Endothelial cell of umbilical vein (primary cell): ENCODE results near the gene TSPAN14. TPM values are rescaled to one million over a fixed set of nuclear protein-coding genes. Genes with fewer than 3 reads are reported as not detected.

Experiments used
- BruUV-seq: library from RNA; stranded (reverse); fragments of 400-500 nt; replicated peaks from 2 replicates; lab custom pipeline; 2021; lab: Mats Ljungman, UMichigan
- CTCF ChIA-PET: fragments of 300-600, 350-600 bp; sonication (Branson Sonifier 250); formaldehyde crosslinking; loops from one replicate; lab custom pipeline; 2021; ENCODE audit warnings: antibody characterized with exemption, inconsistent platforms; lab: Charles Lee
- POLR2A ChIA-PET: fragments of 300-600, 350-600 bp; sonication (Branson Sonifier 250); formaldehyde crosslinking; loops from one replicate; lab custom pipeline; 2021; ENCODE audit warnings: antibody characterized with exemption, inconsistent platforms; lab: Charles Lee
- DNase-seq: peaks from one replicate; pipeline ENCODE4 v3.0.0-alpha.2; 2011; ENCODE audit warnings: low read depth, low spot score
- FAIRE-seq: peaks from 2 replicates; lab custom pipeline; 2011; peaks lifted over from hg19 to GRCh38; lab: Jason Lieb, UNC
- H2AFZ ChIP-seq: 2 replicates; pipeline ENCODE4 v1.6.0; 2012; ENCODE audit warnings: low read depth, low read length, control low read depth, inconsistent platforms
- H3K27ac ChIP-seq: 2 replicates; pipeline ENCODE4 v1.5.1; 2011; ENCODE audit warnings: low read depth, mild to moderate bottlenecking, control low read depth, low read length, moderate library complexity; ENCODE audit not compliant: insufficient read depth
- H3K27me3 ChIP-seq, 2 experiments: 2 replicates each; pipeline versions ENCODE4 v1.6.0 to v1.6.1; 2011; ENCODE audit warnings: low read length in 2 of 2, mixed read lengths in 1 of 2; ENCODE audit not compliant: control insufficient read depth in 2 of 2, insufficient read depth in 2 of 2
- H3K36me3 ChIP-seq, 2 experiments: 2 replicates in 1 of 2; 3 replicates in 1 of 2; pipeline ENCODE4 v1.5.1; 2011; ENCODE audit warnings: low read length in 2 of 2, mild to moderate bottlenecking in 1 of 2, moderate library complexity in 1 of 2; ENCODE audit not compliant: control insufficient read depth in 2 of 2, insufficient read depth in 2 of 2; ENCODE audit errors: extremely low read depth in 1 of 2
- H3K4me1 ChIP-seq: 3 replicates; pipeline ENCODE4 v1.5.1; 2011; ENCODE audit warnings: mild to moderate bottlenecking, low read length; ENCODE audit not compliant: control insufficient read depth, insufficient read depth; ENCODE audit errors: extremely low read depth
- H3K4me2 ChIP-seq: 2 replicates; pipeline ENCODE4 v1.6.1; 2011; ENCODE audit warnings: low read length, control low read depth, mixed read lengths; ENCODE audit not compliant: insufficient read depth
- H3K4me3 ChIP-seq, 3 experiments: fragments of 200-600 bp in 1 of 3; sonication (generic), shearing (Covaris generic) in 1 of 3; replicated peaks in 1 of 3; 2 replicates each; pipeline ENCODE4 v1.5.1; 2011 to 2016; ENCODE audit warnings: control low read depth in 3 of 3, low read length in 3 of 3, mild to moderate bottlenecking in 2 of 3, inconsistent platforms in 1 of 3, low read depth in 1 of 3, moderate library complexity in 1 of 3; ENCODE audit not compliant: insufficient read depth in 1 of 3
- H3K79me2 ChIP-seq: 2 replicates; pipeline ENCODE4 v1.6.0; 2012; ENCODE audit warnings: low read length, inconsistent platforms; ENCODE audit not compliant: control insufficient read depth, insufficient read depth
- H3K9ac ChIP-seq: replicated peaks from 2 replicates; pipeline ENCODE3; 2011; ENCODE audit warnings: low read length, control low read depth; ENCODE audit not compliant: insufficient read depth; ENCODE audit errors: extremely low read depth
- H3K9me1 ChIP-seq: replicated peaks from 3 replicates; pipeline ENCODE4 v1.6.0; 2011; ENCODE audit warnings: mild to moderate bottlenecking, low read length; ENCODE audit not compliant: control insufficient read depth, insufficient read depth; ENCODE audit errors: extremely low read depth
- H3K9me3 ChIP-seq: replicated peaks from 2 replicates; pipeline ENCODE4 v1.5.1; 2012; ENCODE audit warnings: low read length, inconsistent platforms; ENCODE audit not compliant: control insufficient read depth, insufficient read depth
- H4K20me1 ChIP-seq: replicated peaks from 2 replicates; pipeline ENCODE3; 2011; ENCODE audit warnings: mild to moderate bottlenecking, low read length; ENCODE audit not compliant: control insufficient read depth, insufficient read depth; ENCODE audit errors: extremely low read depth
- CTCF ChIP-seq, 2 donors: IDR thresholded peaks; 1 replicate in 1 of 2; 2 replicates in 1 of 2; pipeline ENCODE4 v1.5.1; 2011; ENCODE audit warnings: low read length in 2 of 2, mild to moderate bottlenecking in 2 of 2, moderate library complexity in 2 of 2, control low read depth in 1 of 2, inconsistent platforms in 1 of 2, low read depth in 1 of 2; ENCODE audit not compliant: insufficient read depth in 1 of 2; ENCODE audit errors: extremely low read depth in 1 of 2
- EZH2 ChIP-seq: IDR thresholded peaks from 2 replicates; pipeline ENCODE4 v1.6.1; 2012; ENCODE audit warnings: borderline replicate concordance, low read depth, mild to moderate bottlenecking, moderate library complexity, low read length, inconsistent platforms; ENCODE audit not compliant: severe bottlenecking
- FOS ChIP-seq: IDR thresholded peaks from 2 replicates; pipeline ENCODE4 v1.6.1; 2011; ENCODE audit warnings: mild to moderate bottlenecking, low read length, moderate library complexity, borderline replicate concordance; ENCODE audit not compliant: insufficient read depth
- GATA2 ChIP-seq: IDR thresholded peaks from 2 replicates; pipeline ENCODE4 v1.7.0; 2011; ENCODE audit warnings: low read depth, mild to moderate bottlenecking, moderate library complexity, mixed read lengths, low read length; ENCODE audit not compliant: insufficient read length, insufficient read depth
- JUN ChIP-seq: IDR thresholded peaks from 2 replicates; pipeline ENCODE4 v1.6.1; 2011; ENCODE audit warnings: borderline replicate concordance, low read depth; ENCODE audit not compliant: insufficient read length, insufficient read depth
- MAX ChIP-seq: IDR thresholded peaks from 2 replicates; pipeline ENCODE4 v1.6.1; 2011; ENCODE audit not compliant: insufficient read depth, insufficient read length
- MYC ChIP-seq: IDR thresholded peaks from one replicate; pipeline ENCODE4 v1.6.1; 2011; ENCODE audit warnings: mild to moderate bottlenecking, low read depth, low read length
- POLR2A ChIP-seq: IDR thresholded peaks from 2 replicates; pipeline ENCODE4 v1.6.1; 2012; ENCODE audit warnings: low read depth, mild to moderate bottlenecking, control low read depth, low read length
- POLR2AphosphoS5 ChIP-seq: IDR thresholded peaks from 2 replicates; pipeline ENCODE4 v1.6.1; 2012; ENCODE audit warnings: low read depth, mild to moderate bottlenecking, control low read depth, low read length, moderate library complexity; ENCODE audit not compliant: insufficient read depth
- dilution Hi-C: fragments of 300-500 bp; cut with MboI; formaldehyde crosslinking; loops from one replicate; pipeline ENCODE4 v1.15.0; 2019; ENCODE audit warnings: low sequenced_read_pairs; ENCODE audit not compliant: extremely low pct_ligation_motif_present
- intact Hi-C: fragments of 100-400 bp; cut with micrococcal nuclease; formaldehyde crosslinking; loops from one replicate; pipeline ENCODE4 v1.10.0; 2022
- polyA plus RNA-seq, 4 experiments: library from polyadenylated mRNA; depleted of rRNA in 3 of 4; stranded (reverse) in 3 of 4; unstranded in 1 of 4; fragments of >200 nt; gene quantifications; 2 replicates each; pipeline versions ENCODE4 v1.2.1 to v1.2.3, GENCODE V29; 2011 to 2012; ENCODE audit warnings: missing spikeins in 1 of 4
- total RNA-seq: library from RNA; stranded (reverse); gene quantifications from 2 replicates; pipeline ENCODE4 v1.2.3, GENCODE V29; 2021

Gene TSPAN14
- total and polyA plus RNA-seq, 2 donors (not counting 3 experiments of a cell fraction or from before 2014, with no cell fraction given) = 210 to 242 TPM

- peak overlapping the region; percentile 90 for H3K27ac ChIP-seq
- H4K20me1 ChIP-seq = no peaks in the 10 kb centered on the region
- peaks cover 65% of the 10 kb centered on the region for H3K4me1 ChIP-seq
- ChIA-PET CTCF (interaction anchor here (0.9 to 21.9 kb wide), 9 partner anchors 9 to 132 kb away, joined by 3 to 1118 read pairs (median 5); partner anchors contain the start of gene TSPAN14), POLR2A (interaction anchor here (0.6 to 1.6 kb wide), 5 partner anchors 12 to 67 kb away, joined by 3 to 9 read pairs (median 4); no protein-coding TSS in a partner anchor)
- no TSS peak for BruUV-seq
- peak; percentile 100 for FAIRE-seq
- H2AFZ ChIP-seq = no peak overlapping the region
- no peaks in the 10 kb centered on the region for H3K9me3 ChIP-seq
- peak overlapping the region; percentile 64 for H3K9ac ChIP-seq
- dilution Hi-C loops (no loop called here), intact Hi-C loops (loop anchor here (1.0 kb wide), 3 partner anchors 41 to 98 kb away; no protein-coding TSS in a partner anchor)
- no peak overlapping the region for H3K4me3 ChIP-seq
- H3K79me2 ChIP-seq = peaks cover 56% of the 10 kb centered on the region
- peak; percentile 98 for DNase-seq
- no peaks in the 10 kb centered on the region for H3K27me3 ChIP-seq
- no peaks in the 10 kb centered on the region for H3K9me1 ChIP-seq
- H3K36me3 ChIP-seq = peaks cover 30 to 37% of the 10 kb centered on the region in 2 experiments
- TF ChIP-seq POLR2AphosphoS5 (peak; percentile 99), GATA2 (peak; percentile 96), JUN (peak; percentile 97), EZH2 (no peak), FOS (peak; percentile 99), MAX (peak; percentile 83), CTCF (IDR thresholded peaks at IDR 0.05; ENCODE audit: extremely low read depth in 1 of 2, insufficient read depth in 1 of 2, low read depth in 1 of 2, low read length in 2 of 2) (no peak), MYC (no peak), POLR2A (peak; percentile 49)
- H3K4me2 ChIP-seq = peak overlapping the region; percentile 29
Measured at GRCh38 chr10:80509403-80510161, 55.5 kb downstream of the TSPAN14 start.
